HEK293 (cell line): ENCODE data around the gene DPY19L1.
"Not testable (repeated sequence)": the region's sequence is repeated elsewhere in the genome, so short reads cannot be mapped to it uniquely, and the experiment has no call there.

ENCODE experiments used
- CTCF ChIA-PET: fragments of 350-600 bp; formaldehyde crosslinking; extraction: SDS; loops from one replicate; lab custom pipeline; 2021; ENCODE audit warnings: antibody characterized with exemption; lab: Yijun Ruan, JAX
- POLR2A ChIA-PET: fragments of 300-600 bp; formaldehyde crosslinking; extraction: SDS; loops from one replicate; lab custom pipeline; 2020; ENCODE audit warnings: antibody characterized with exemption, inconsistent platforms; lab: Yijun Ruan, JAX
- H3K27ac ChIP-seq: fragments of 200-500 bp; sonication (Bioruptor generic); 2 replicates; pipeline ENCODE4 v1.5.1; 2014; ENCODE audit warnings: low read depth, low read length, control low read depth, inconsistent platforms; ENCODE audit errors: extremely low read depth
- H3K36me3 ChIP-seq, 2 experiments: fragments of 200-500 bp in 1 of 2; sonication (Bioruptor generic) in 1 of 2; 1 replicate in 1 of 2; 2 replicates in 1 of 2; pipeline ENCODE4 v1.5.1; 2014 to 2017; ENCODE audit warnings: inconsistent platforms in 2 of 2, low read length in 2 of 2; ENCODE audit not compliant: control insufficient read depth in 2 of 2, insufficient read depth in 1 of 2
- H3K4me1 ChIP-seq: fragments of 200-500 bp; sonication (Bioruptor generic); 2 replicates; pipeline ENCODE4 v1.5.1; 2014; ENCODE audit warnings: mild to moderate bottlenecking, low read length, inconsistent platforms; ENCODE audit not compliant: control insufficient read depth, insufficient read depth
- H3K4me3 ChIP-seq: 2 replicates; pipeline ENCODE4 v1.5.1; 2011; ENCODE audit warnings: low read depth, mild to moderate bottlenecking, control low read depth, low read length, moderate library complexity
- H3K9me3 ChIP-seq: fragments of 200-500 bp; sonication (Bioruptor generic); 2 replicates; pipeline ENCODE4 v1.5.1; 2014; ENCODE audit warnings: low read depth, low read length, inconsistent platforms; ENCODE audit not compliant: control insufficient read depth, insufficient read depth
- FEZF1 ChIP-seq: fragments of 450-650 bp; formaldehyde crosslinking; IDR thresholded peaks from 2 replicates; pipeline ENCODE4 v1.5.1; 2016; ENCODE audit warnings: missing biosample characterization, missing genetic modification characterization
- GLIS2 ChIP-seq: fragments of 450-650 bp; formaldehyde crosslinking; IDR thresholded peaks from 2 replicates; pipeline ENCODE4 v1.5.1; 2016; ENCODE audit warnings: missing biosample characterization, missing genetic modification characterization
- KLF8 ChIP-seq: fragments of 450-650 bp; formaldehyde crosslinking; IDR thresholded peaks from 2 replicates; pipeline ENCODE4 v1.5.1; 2016; ENCODE audit warnings: missing biosample characterization, missing genetic modification characterization
- MZF1 ChIP-seq: fragments of 450-650 bp; formaldehyde crosslinking; IDR thresholded peaks from 2 replicates; pipeline ENCODE4 v1.5.1; 2017; ENCODE audit warnings: missing biosample characterization, missing genetic modification characterization, borderline replicate concordance
- TRIM28 ChIP-seq: IDR thresholded peaks from 2 replicates; pipeline ENCODE4 v1.6.1; 2011; ENCODE audit warnings: low read length, control low read depth, borderline replicate concordance
- YY1 ChIP-seq: fragments of 450-650 bp; formaldehyde crosslinking; IDR thresholded peaks from 2 replicates; pipeline ENCODE4 v1.5.1; 2018; ENCODE audit warnings: missing biosample characterization, missing genetic modification characterization
- ZBTB44 ChIP-seq: fragments of 450-650 bp; IDR thresholded peaks from 2 replicates; pipeline ENCODE4 v1.5.1; 2018; ENCODE audit warnings: missing biosample characterization, mild to moderate bottlenecking, missing genetic modification characterization
- ZFP69B ChIP-seq: fragments of 450-650 bp; formaldehyde crosslinking; IDR thresholded peaks from 2 replicates; pipeline ENCODE4 v1.5.1; 2016; ENCODE audit warnings: missing biosample characterization, missing genetic modification characterization
- ZIC2 ChIP-seq: fragments of 450-650 bp; formaldehyde crosslinking; IDR thresholded peaks from 2 replicates; pipeline ENCODE4 v1.5.1; 2016; ENCODE audit warnings: missing biosample characterization, missing genetic modification characterization
- ZNF132 ChIP-seq: fragments of 450-650 bp; formaldehyde crosslinking; IDR thresholded peaks from 2 replicates; pipeline ENCODE4 v1.5.1; 2017; ENCODE audit warnings: missing biosample characterization, missing genetic modification characterization, borderline replicate concordance
- ZNF155 ChIP-seq: fragments of 450-650 bp; formaldehyde crosslinking; IDR thresholded peaks from 2 replicates; pipeline ENCODE4 v1.5.1; 2016; ENCODE audit warnings: missing biosample characterization, missing genetic modification characterization
- ZNF19 ChIP-seq: fragments of 450-650 bp; formaldehyde crosslinking; IDR thresholded peaks from 2 replicates; pipeline ENCODE4; 2016; ENCODE audit warnings: missing biosample characterization, missing genetic modification characterization, low read depth
- ZNF426 ChIP-seq: fragments of 450-650 bp; formaldehyde crosslinking; IDR thresholded peaks from 2 replicates; pipeline ENCODE4 v1.5.1; 2017; ENCODE audit warnings: missing biosample characterization, missing genetic modification characterization, mild to moderate bottlenecking, inconsistent platforms, moderate library complexity
- ZNF530 ChIP-seq: fragments of 450-650 bp; formaldehyde crosslinking; IDR thresholded peaks from 2 replicates; pipeline ENCODE4 v1.5.1; 2016; ENCODE audit warnings: low read depth, missing biosample characterization, missing genetic modification characterization
- ZNF544 ChIP-seq: fragments of 450-650 bp; formaldehyde crosslinking; IDR thresholded peaks from 2 replicates; pipeline ENCODE4 v1.5.0; 2017; ENCODE audit warnings: missing biosample characterization, missing genetic modification characterization
- ZNF555 ChIP-seq: fragments of 450-650 bp; formaldehyde crosslinking; conservative IDR thresholded peaks from 2 replicates; pipeline ENCODE4 v1.5.1; 2017; ENCODE audit warnings: missing biosample characterization, mild to moderate bottlenecking, missing genetic modification characterization, inconsistent platforms
- ZNF585B ChIP-seq: fragments of 450-650 bp; formaldehyde crosslinking; IDR thresholded peaks from 2 replicates; pipeline ENCODE4 v1.5.1; 2016; ENCODE audit warnings: missing biosample characterization, missing genetic modification characterization
- ZNF621 ChIP-seq: fragments of 450-650 bp; formaldehyde crosslinking; IDR thresholded peaks from 2 replicates; pipeline ENCODE4 v1.5.1; 2017; ENCODE audit warnings: missing biosample characterization, missing genetic modification characterization
- ZNF791 ChIP-seq: fragments of 450-650 bp; formaldehyde crosslinking; IDR thresholded peaks from 2 replicates; pipeline ENCODE4 v1.5.1; 2016; ENCODE audit warnings: missing biosample characterization, missing genetic modification characterization
- TF ChIP-seq, protein P1 (sequence below): fragments of 450-650 bp; formaldehyde crosslinking; IDR thresholded peaks from 2 replicates; pipeline ENCODE4 v1.5.1; 2016; ENCODE audit warnings: missing biosample characterization, missing genetic modification characterization

The DPY19L1 gene

DNA sequence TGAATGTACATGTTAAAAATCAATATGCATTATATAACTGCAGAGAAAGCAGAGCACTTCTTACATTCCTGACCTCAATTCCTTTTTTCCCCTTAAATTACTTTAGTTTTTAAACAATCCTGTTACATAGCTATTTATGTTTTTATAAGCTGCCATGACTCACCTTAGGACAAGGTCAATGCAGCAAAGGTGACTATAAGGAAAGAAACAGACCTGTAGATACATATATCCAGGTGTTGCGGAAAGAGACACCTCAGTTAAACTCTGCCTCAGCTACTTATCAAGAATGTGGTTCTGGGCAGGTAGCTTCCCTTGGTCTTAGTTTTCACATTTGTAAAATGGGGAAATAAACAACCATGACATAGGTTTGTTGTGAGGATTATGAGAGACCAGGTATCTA is 105.5 kb downstream of the DPY19L1 start:
- POLR2A ChIA-PET = no interaction called here
- Histone ChIP-seq H3K9me3 (no peaks in the 10 kb centered on the region), H3K4me1 (no peaks in the 10 kb centered on the region), H3K4me3 (no peak overlapping the region), H3K27ac (no peak overlapping the region), H3K36me3 (peaks cover 0 to 5% of the 10 kb centered on the region in 2 experiments; a peak in 1 of 3 replicates)
- CTCF ChIA-PET = interaction anchor here (0.6 kb wide), 2 partner anchors 64 to 93 kb away, joined by 3 read pairs; no protein-coding TSS in a partner anchor
- no peak for TF ChIP-seq GLIS2 (tag by site-specific recombination)
- TF ChIP-seq FEZF1 (tag by site-specific recombination) = no peak
- TF ChIP-seq ZNF155 (tag by site-specific recombination) = no peak
- TF ChIP-seq ZNF585B (tag by site-specific recombination) = no peak

DNA sequence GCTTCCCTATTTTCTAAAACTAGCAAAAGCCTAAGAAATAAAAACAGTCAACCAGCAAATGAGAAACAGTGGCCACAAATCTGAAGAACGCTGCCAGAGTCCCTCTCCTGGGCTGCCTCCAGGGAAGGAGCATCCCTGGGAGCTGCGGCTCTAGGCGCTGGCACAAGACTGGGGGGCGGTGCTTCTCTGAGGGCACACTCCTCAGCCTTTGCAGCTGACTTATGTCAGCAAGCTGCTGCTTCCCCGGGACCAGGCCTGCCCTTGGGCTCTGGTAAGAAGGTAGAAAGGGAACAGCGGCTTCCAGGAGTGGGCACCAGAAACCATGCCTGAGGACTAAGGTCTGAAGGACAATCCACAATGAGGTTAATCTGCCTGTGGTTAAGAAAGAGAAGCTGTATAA is 107.5 kb downstream of the DPY19L1 start:
- H3K27ac ChIP-seq, H3K4me3 ChIP-seq, H3K9me3 ChIP-seq, H3K36me3 ChIP-seq, POLR2A ChIA-PET, H3K4me1 ChIP-seq: not testable (repeated sequence)
- CTCF ChIA-PET = interaction anchor here (1.1 kb wide), 1 partner anchor 609 kb away, joined by 3 read pairs; no protein-coding TSS in a partner anchor

DNA sequence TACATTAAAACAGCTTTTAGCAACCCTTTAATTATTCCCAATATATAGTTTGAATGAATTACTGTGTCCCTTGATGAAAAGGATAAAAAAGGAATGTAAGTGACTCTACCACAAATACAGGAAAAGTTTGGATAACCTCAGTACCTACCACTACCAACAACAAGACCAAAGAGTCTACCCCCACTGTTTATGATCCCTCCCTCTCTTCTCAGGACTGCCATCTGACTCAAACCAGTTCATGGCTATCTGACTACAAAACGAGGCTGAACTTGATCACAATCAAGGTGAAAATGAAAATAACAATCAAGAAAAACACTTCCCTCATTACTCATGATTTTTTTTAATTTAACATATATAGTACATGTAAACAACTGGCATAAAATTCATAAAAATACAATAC is 108.7 kb downstream of the DPY19L1 start:
- no peak overlapping the region for H3K4me3 ChIP-seq
- TF ChIP-seq ZIC2 (tag by site-specific recombination) = no peak
- TF ChIP-seq ZNF530 (tag by site-specific recombination) = no peak
- no peak for TF ChIP-seq ZNF621
- TF ChIP-seq, all 188 proteins: peak for 0
- peaks cover 0 to 5% of the 10 kb centered on the region in 2 experiments; a peak in 1 of 3 replicates for H3K36me3 ChIP-seq
- CTCF ChIA-PET = interaction anchor here (0.6 to 2.1 kb wide), 17 partner anchors 10 to 795 kb away, joined by 3 to 19 read pairs (median 3); no protein-coding TSS in a partner anchor
- H3K9me3 ChIP-seq = no peaks in the 10 kb centered on the region
- POLR2A ChIA-PET = no interaction called here
- no peak overlapping the region for H3K27ac ChIP-seq
- H3K4me1 ChIP-seq = no peaks in the 10 kb centered on the region

DNA sequence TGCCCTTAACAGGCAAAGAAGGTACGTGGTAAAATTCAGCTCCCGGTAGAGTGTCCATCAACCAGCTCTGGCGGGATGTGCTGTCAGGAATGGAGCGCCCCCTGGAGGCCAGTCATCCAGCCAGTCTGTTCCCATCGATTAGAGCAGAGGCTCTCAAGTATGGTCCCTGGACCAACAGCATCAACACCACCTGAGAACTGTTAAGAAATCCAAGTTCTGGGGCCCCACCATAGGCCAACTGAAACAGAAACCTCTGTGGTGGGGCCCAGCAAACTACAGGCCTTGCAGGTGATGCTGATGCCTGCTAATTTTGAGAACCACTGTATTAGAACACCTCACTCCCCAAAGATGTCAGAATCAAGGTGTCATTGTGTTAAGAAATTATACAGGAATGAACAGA is 109.2 kb downstream of the DPY19L1 start:
- CTCF ChIA-PET = interaction anchor here (0.6 to 2.1 kb wide), 20 partner anchors 9 to 795 kb away, joined by 3 to 19 read pairs (median 3); no protein-coding TSS in a partner anchor
- H3K36me3 ChIP-seq = peaks cover 0 to 5% of the 10 kb centered on the region in 2 experiments; a peak in 1 of 3 replicates
- POLR2A ChIA-PET = no interaction called here
- TF ChIP-seq YY1 (tag by site-specific recombination) (no peak), ZNF19 (tag by site-specific recombination) (no peak), ZNF555 (no peak), TRIM28 (no peak), ZNF791 (no peak), ZNF426 (tag by site-specific recombination) (no peak), MZF1 (tag by site-specific recombination) (no peak), ZFP69B (tag by site-specific recombination) (no peak), ZNF132 (no peak), KLF8 (tag by site-specific recombination) (no peak), ZBTB44 (tag by site-specific recombination) (no peak), ZNF544 (tag by site-specific recombination) (no peak)
- TF ChIP-seq, protein P1, sequence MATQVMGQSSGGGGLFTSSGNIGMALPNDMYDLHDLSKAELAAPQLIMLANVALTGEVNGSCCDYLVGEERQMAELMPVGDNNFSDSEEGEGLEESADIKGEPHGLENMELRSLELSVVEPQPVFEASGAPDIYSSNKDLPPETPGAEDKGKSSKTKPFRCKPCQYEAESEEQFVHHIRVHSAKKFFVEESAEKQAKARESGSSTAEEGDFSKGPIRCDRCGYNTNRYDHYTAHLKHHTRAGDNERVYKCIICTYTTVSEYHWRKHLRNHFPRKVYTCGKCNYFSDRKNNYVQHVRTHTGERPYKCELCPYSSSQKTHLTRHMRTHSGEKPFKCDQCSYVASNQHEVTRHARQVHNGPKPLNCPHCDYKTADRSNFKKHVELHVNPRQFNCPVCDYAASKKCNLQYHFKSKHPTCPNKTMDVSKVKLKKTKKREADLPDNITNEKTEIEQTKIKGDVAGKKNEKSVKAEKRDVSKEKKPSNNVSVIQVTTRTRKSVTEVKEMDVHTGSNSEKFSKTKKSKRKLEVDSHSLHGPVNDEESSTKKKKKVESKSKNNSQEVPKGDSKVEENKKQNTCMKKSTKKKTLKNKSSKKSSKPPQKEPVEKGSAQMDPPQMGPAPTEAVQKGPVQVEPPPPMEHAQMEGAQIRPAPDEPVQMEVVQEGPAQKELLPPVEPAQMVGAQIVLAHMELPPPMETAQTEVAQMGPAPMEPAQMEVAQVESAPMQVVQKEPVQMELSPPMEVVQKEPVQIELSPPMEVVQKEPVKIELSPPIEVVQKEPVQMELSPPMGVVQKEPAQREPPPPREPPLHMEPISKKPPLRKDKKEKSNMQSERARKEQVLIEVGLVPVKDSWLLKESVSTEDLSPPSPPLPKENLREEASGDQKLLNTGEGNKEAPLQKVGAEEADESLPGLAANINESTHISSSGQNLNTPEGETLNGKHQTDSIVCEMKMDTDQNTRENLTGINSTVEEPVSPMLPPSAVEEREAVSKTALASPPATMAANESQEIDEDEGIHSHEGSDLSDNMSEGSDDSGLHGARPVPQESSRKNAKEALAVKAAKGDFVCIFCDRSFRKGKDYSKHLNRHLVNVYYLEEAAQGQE (tag by site-specific recombination) = no peak
- TF ChIP-seq, all 188 proteins: peak for 0
- Histone ChIP-seq H3K27ac (no peak overlapping the region), H3K4me3 (no peak overlapping the region), H3K9me3 (no peaks in the 10 kb centered on the region), H3K4me1 (no peaks in the 10 kb centered on the region)

DNA sequence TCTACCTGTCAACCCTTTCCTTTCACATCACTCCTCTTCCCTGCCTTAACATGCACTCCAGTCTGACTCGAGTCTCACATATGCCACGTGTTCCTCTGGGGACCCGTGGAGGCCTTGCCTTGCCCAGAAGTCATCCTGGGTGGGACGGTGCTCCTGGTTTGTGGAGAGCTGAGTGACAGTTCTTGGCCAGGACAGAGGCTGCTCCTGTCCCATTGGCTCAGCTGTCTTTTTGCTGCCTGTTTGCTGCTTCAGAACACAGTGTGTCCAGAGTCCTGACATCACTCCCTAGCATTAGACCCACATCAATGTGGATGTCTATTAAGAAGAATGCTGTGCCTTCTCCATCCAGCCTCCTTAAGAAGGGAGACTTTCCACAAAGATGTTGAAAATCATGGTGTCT is 116.8 kb downstream of the DPY19L1 start:
- CTCF ChIA-PET = interaction anchor here (0.6 kb wide), 1 partner anchor 616 kb away, joined by 3 read pairs; no protein-coding TSS in a partner anchor
- H3K36me3 ChIP-seq, POLR2A ChIA-PET: not testable (repeated sequence)

More for the DNA sequence above, 116.8 kb downstream of the DPY19L1 start:
- H3K9me3 ChIP-seq, H3K27ac ChIP-seq, H3K4me1 ChIP-seq, H3K4me3 ChIP-seq: not testable (repeated sequence)
